Endothelial cell of umbilical vein (primary cell): ENCODE data around the gene PANX3. TPM values are rescaled to one million over a fixed set of nuclear protein-coding genes. Genes with fewer than 3 reads are reported as not detected.

ENCODE experiments used
- BruUV-seq: library from RNA; stranded (reverse); fragments of 400-500 nt; replicated peaks from 2 replicates; lab custom pipeline; 2021; lab: Mats Ljungman, UMichigan
- CTCF ChIA-PET: fragments of 300-600, 350-600 bp; sonication (Branson Sonifier 250); formaldehyde crosslinking; loops from one replicate; lab custom pipeline; 2021; ENCODE audit warnings: antibody characterized with exemption, inconsistent platforms; lab: Charles Lee
- POLR2A ChIA-PET: fragments of 300-600, 350-600 bp; sonication (Branson Sonifier 250); formaldehyde crosslinking; loops from one replicate; lab custom pipeline; 2021; ENCODE audit warnings: antibody characterized with exemption, inconsistent platforms; lab: Charles Lee
- DNase-seq: peaks from one replicate; pipeline ENCODE4 v3.0.0-alpha.2; 2011; ENCODE audit warnings: low read depth, low spot score
- FAIRE-seq: peaks from 2 replicates; lab custom pipeline; 2011; peaks lifted over from hg19 to GRCh38; lab: Jason Lieb, UNC
- H2AFZ ChIP-seq: 2 replicates; pipeline ENCODE4 v1.6.0; 2012; ENCODE audit warnings: low read depth, low read length, control low read depth, inconsistent platforms
- H3K27ac ChIP-seq: 2 replicates; pipeline ENCODE4 v1.5.1; 2011; ENCODE audit warnings: low read depth, mild to moderate bottlenecking, control low read depth, low read length, moderate library complexity; ENCODE audit not compliant: insufficient read depth
- H3K27me3 ChIP-seq, 2 experiments: 2 replicates each; pipeline versions ENCODE4 v1.6.0 to v1.6.1; 2011; ENCODE audit warnings: low read length in 2 of 2, mixed read lengths in 1 of 2; ENCODE audit not compliant: control insufficient read depth in 2 of 2, insufficient read depth in 2 of 2
- H3K36me3 ChIP-seq, 2 experiments: 2 replicates in 1 of 2; 3 replicates in 1 of 2; pipeline ENCODE4 v1.5.1; 2011; ENCODE audit warnings: low read length in 2 of 2, mild to moderate bottlenecking in 1 of 2, moderate library complexity in 1 of 2; ENCODE audit not compliant: control insufficient read depth in 2 of 2, insufficient read depth in 2 of 2; ENCODE audit errors: extremely low read depth in 1 of 2
- H3K4me1 ChIP-seq: 3 replicates; pipeline ENCODE4 v1.5.1; 2011; ENCODE audit warnings: mild to moderate bottlenecking, low read length; ENCODE audit not compliant: control insufficient read depth, insufficient read depth; ENCODE audit errors: extremely low read depth
- H3K4me2 ChIP-seq: 2 replicates; pipeline ENCODE4 v1.6.1; 2011; ENCODE audit warnings: low read length, control low read depth, mixed read lengths; ENCODE audit not compliant: insufficient read depth
- H3K4me3 ChIP-seq, 3 experiments: fragments of 200-600 bp in 1 of 3; sonication (generic), shearing (Covaris generic) in 1 of 3; replicated peaks in 1 of 3; 2 replicates each; pipeline ENCODE4 v1.5.1; 2011 to 2016; ENCODE audit warnings: control low read depth in 3 of 3, low read length in 3 of 3, mild to moderate bottlenecking in 2 of 3, inconsistent platforms in 1 of 3, low read depth in 1 of 3, moderate library complexity in 1 of 3; ENCODE audit not compliant: insufficient read depth in 1 of 3
- H3K79me2 ChIP-seq: 2 replicates; pipeline ENCODE4 v1.6.0; 2012; ENCODE audit warnings: low read length, inconsistent platforms; ENCODE audit not compliant: control insufficient read depth, insufficient read depth
- H3K9ac ChIP-seq: replicated peaks from 2 replicates; pipeline ENCODE3; 2011; ENCODE audit warnings: low read length, control low read depth; ENCODE audit not compliant: insufficient read depth; ENCODE audit errors: extremely low read depth
- H3K9me1 ChIP-seq: replicated peaks from 3 replicates; pipeline ENCODE4 v1.6.0; 2011; ENCODE audit warnings: mild to moderate bottlenecking, low read length; ENCODE audit not compliant: control insufficient read depth, insufficient read depth; ENCODE audit errors: extremely low read depth
- H3K9me3 ChIP-seq: replicated peaks from 2 replicates; pipeline ENCODE4 v1.5.1; 2012; ENCODE audit warnings: low read length, inconsistent platforms; ENCODE audit not compliant: control insufficient read depth, insufficient read depth
- H4K20me1 ChIP-seq: replicated peaks from 2 replicates; pipeline ENCODE3; 2011; ENCODE audit warnings: mild to moderate bottlenecking, low read length; ENCODE audit not compliant: control insufficient read depth, insufficient read depth; ENCODE audit errors: extremely low read depth
- CTCF ChIP-seq, 2 donors: IDR thresholded peaks; 1 replicate in 1 of 2; 2 replicates in 1 of 2; pipeline ENCODE4 v1.5.1; 2011; ENCODE audit warnings: low read length in 2 of 2, mild to moderate bottlenecking in 2 of 2, moderate library complexity in 2 of 2, control low read depth in 1 of 2, inconsistent platforms in 1 of 2, low read depth in 1 of 2; ENCODE audit not compliant: insufficient read depth in 1 of 2; ENCODE audit errors: extremely low read depth in 1 of 2
- EZH2 ChIP-seq: IDR thresholded peaks from 2 replicates; pipeline ENCODE4 v1.6.1; 2012; ENCODE audit warnings: borderline replicate concordance, low read depth, mild to moderate bottlenecking, moderate library complexity, low read length, inconsistent platforms; ENCODE audit not compliant: severe bottlenecking
- FOS ChIP-seq: IDR thresholded peaks from 2 replicates; pipeline ENCODE4 v1.6.1; 2011; ENCODE audit warnings: mild to moderate bottlenecking, low read length, moderate library complexity, borderline replicate concordance; ENCODE audit not compliant: insufficient read depth
- GATA2 ChIP-seq: IDR thresholded peaks from 2 replicates; pipeline ENCODE4 v1.7.0; 2011; ENCODE audit warnings: low read depth, mild to moderate bottlenecking, moderate library complexity, mixed read lengths, low read length; ENCODE audit not compliant: insufficient read length, insufficient read depth
- JUN ChIP-seq: IDR thresholded peaks from 2 replicates; pipeline ENCODE4 v1.6.1; 2011; ENCODE audit warnings: borderline replicate concordance, low read depth; ENCODE audit not compliant: insufficient read length, insufficient read depth
- MAX ChIP-seq: IDR thresholded peaks from 2 replicates; pipeline ENCODE4 v1.6.1; 2011; ENCODE audit not compliant: insufficient read depth, insufficient read length
- MYC ChIP-seq: IDR thresholded peaks from one replicate; pipeline ENCODE4 v1.6.1; 2011; ENCODE audit warnings: mild to moderate bottlenecking, low read depth, low read length
- POLR2A ChIP-seq: IDR thresholded peaks from 2 replicates; pipeline ENCODE4 v1.6.1; 2012; ENCODE audit warnings: low read depth, mild to moderate bottlenecking, control low read depth, low read length
- POLR2AphosphoS5 ChIP-seq: IDR thresholded peaks from 2 replicates; pipeline ENCODE4 v1.6.1; 2012; ENCODE audit warnings: low read depth, mild to moderate bottlenecking, control low read depth, low read length, moderate library complexity; ENCODE audit not compliant: insufficient read depth
- dilution Hi-C: fragments of 300-500 bp; cut with MboI; formaldehyde crosslinking; loops from one replicate; pipeline ENCODE4 v1.15.0; 2019; ENCODE audit warnings: low sequenced_read_pairs; ENCODE audit not compliant: extremely low pct_ligation_motif_present
- intact Hi-C: fragments of 100-400 bp; cut with micrococcal nuclease; formaldehyde crosslinking; loops from one replicate; pipeline ENCODE4 v1.10.0; 2022
- polyA plus RNA-seq, 4 experiments: library from polyadenylated mRNA; depleted of rRNA in 3 of 4; stranded (reverse) in 3 of 4; unstranded in 1 of 4; fragments of >200 nt; gene quantifications; 2 replicates each; pipeline versions ENCODE4 v1.2.1 to v1.2.3, GENCODE V29; 2011 to 2012; ENCODE audit warnings: missing spikeins in 1 of 4
- total RNA-seq: library from RNA; stranded (reverse); gene quantifications from 2 replicates; pipeline ENCODE4 v1.2.3, GENCODE V29; 2021

Gene PANX3
- total and polyA plus RNA-seq, 2 donors (not counting 3 experiments of a cell fraction or from before 2014, with no cell fraction given) = not detected

GRCh38 chr11:124663861-124664260, 52.6 kb downstream of the PANX3 start:
- Histone ChIP-seq H3K36me3 (no peaks in the 10 kb centered on the region), H3K9me1 (no peaks in the 10 kb centered on the region), H3K4me3 (no peak overlapping the region), H3K9ac (no peak overlapping the region), H2AFZ (no peak overlapping the region), H3K27ac (no peak overlapping the region), H3K79me2 (no peaks in the 10 kb centered on the region), H3K4me1 (no peaks in the 10 kb centered on the region), H3K9me3 (no peaks in the 10 kb centered on the region), H3K27me3 (no peaks in the 10 kb centered on the region), H3K4me2 (no peak overlapping the region), H4K20me1 (no peaks in the 10 kb centered on the region)
- no peak for TF ChIP-seq EZH2
- TF ChIP-seq CTCF (IDR thresholded peaks at IDR 0.05; ENCODE audit: extremely low read depth in 1 of 2, insufficient read depth in 1 of 2, low read depth in 1 of 2, low read length in 2 of 2) = no peak
- TF ChIP-seq JUN = no peak
- TF ChIP-seq MYC = no peak
- TF ChIP-seq POLR2A = no peak
- no peak for TF ChIP-seq GATA2
- no peak for TF ChIP-seq MAX
- no peak for TF ChIP-seq POLR2AphosphoS5
- no peak for TF ChIP-seq FOS
- intact Hi-C loops = no loop called here
- dilution Hi-C loops = loop anchor here (10.0 kb wide), 1 partner anchor 171 kb away; no protein-coding TSS in a partner anchor
- ChIA-PET POLR2A (no interaction called here), CTCF (interaction anchor here (1.1 to 3.1 kb wide), 8 partner anchors 10 to 203 kb away, joined by 3 to 21 read pairs (median 4); partner anchors contain the start of genes SIAE and SPA17)
- FAIRE-seq = no peak
- no TSS peak for BruUV-seq
- no peak for DNase-seq
